Activated B cell treated with CpG ODN at 0.5 μM for 24 hours (primary cell): ENCODE results near the gene COX5A. TPM values are rescaled to one million over a fixed set of nuclear protein-coding genes. Genes with fewer than 3 reads are reported as not detected.

ENCODE experiments used
- ATAC-seq: fragments of 200-7000 bp; cut with Tn5 transposase; one replicate; pipeline ENCODE4 v1.10.0; 2021; ENCODE audit warnings: low read depth, mild to moderate bottlenecking, moderate library complexity
- CTCF ChIA-PET: fragments of 350-600 bp; sonication (Branson Sonifier 250); formaldehyde crosslinking; loops from one replicate; lab custom pipeline; 2021; ENCODE audit warnings: antibody characterized with exemption; lab: Charles Lee
- POLR2A ChIA-PET: fragments of 350-600 bp; sonication (Branson Sonifier 250); formaldehyde crosslinking; loops from one replicate; lab custom pipeline; 2021; ENCODE audit warnings: antibody characterized with exemption; lab: Charles Lee
- DNase-seq: peaks from one replicate; pipeline ENCODE4 v3.0.0; 2022
- H3K27ac Mint-ChIP-seq: one replicate; pipeline ENCODE4 v1.8.0; 2020; ENCODE audit warnings: mixed read lengths
- H3K27me3 Mint-ChIP-seq: one replicate; pipeline ENCODE4 v1.8.0; 2021; ENCODE audit warnings: mixed read lengths
- H3K36me3 Mint-ChIP-seq: one replicate; pipeline ENCODE4 v1.8.0; 2021; ENCODE audit warnings: low read depth, mixed read lengths
- H3K4me1 Mint-ChIP-seq: one replicate; pipeline ENCODE4 v1.8.0; 2021; ENCODE audit warnings: mixed read lengths
- H3K4me3 Mint-ChIP-seq: one replicate; pipeline ENCODE4 v1.8.0; 2020; ENCODE audit warnings: mild to moderate bottlenecking, mixed read lengths
- H3K9me3 Mint-ChIP-seq: one replicate; pipeline ENCODE4 v1.8.0; 2020; ENCODE audit warnings: mixed read lengths
- CTCF ChIP-seq: fragments of 200-600 bp; IDR thresholded peaks from one replicate; pipeline ENCODE4 v1.8.0; 2022; ENCODE audit warnings: antibody characterized with exemption, mild to moderate bottlenecking
- intact Hi-C: fragments of 100-400 bp; cut with micrococcal nuclease; formaldehyde crosslinking; loops from one replicate; pipeline ENCODE4 v1.15.1; 2024
- total RNA-seq: library from RNA; stranded (reverse); gene quantifications from 2 replicates; pipeline ENCODE4 v1.2.3, GENCODE V29; 2022

COX5A gene
- total RNA-seq, 1 donor from 2014 or later, result 150 TPM

GRCh38 chr15:74872702-74873035 is 65.2 kb downstream of the COX5A start:
- ATAC-seq (no peak), DNase-seq (no peak)
- H3K36me3 Mint-ChIP-seq, result peaks cover 36% of the 10 kb centered on the region
- H3K4me3 Mint-ChIP-seq, result peak overlapping the region; percentile 90
- ChIA-PET POLR2A (interaction anchor here (0.6 to 2.6 kb wide), 10 partner anchors 10 to 579 kb away, joined by 3 to 17 read pairs (median 10); partner anchors contain the start of genes FAM219B, MPI, PPCDC and SIN3A), CTCF (interaction anchor here (1.3 kb wide), 1 partner anchor 29 kb away, joined by 5 read pairs; no protein-coding TSS in a partner anchor)
- peaks cover 56% of the 10 kb centered on the region for H3K4me1 Mint-ChIP-seq
- H3K27me3 Mint-ChIP-seq, result no peaks in the 10 kb centered on the region
- peak overlapping the region; percentile 94 for H3K27ac Mint-ChIP-seq
- no peak for TF ChIP-seq CTCF
- intact Hi-C loops, result loop anchor here (1.0 to 2.0 kb wide), 7 partner anchors 18 to 332 kb away; partner anchors contain the start of genes ARID3B, CLK3, COX5A and FAM219B
- H3K9me3 Mint-ChIP-seq, result no peaks in the 10 kb centered on the region

GRCh38 chr15:74870436-74871215 is 67.2 kb downstream of the COX5A start:
- H3K27me3 Mint-ChIP-seq, result no peaks in the 10 kb centered on the region
- no peak for ATAC-seq
- peaks cover 48% of the 10 kb centered on the region for H3K36me3 Mint-ChIP-seq
- DNase-seq, result no peak
- H3K4me3 Mint-ChIP-seq, result peak overlapping the region; percentile 82
- CTCF ChIA-PET, result interaction anchor here (0.6 to 2.6 kb wide), 10 partner anchors 12 to 235 kb away, joined by 3 to 18 read pairs (median 4); partner anchors contain the start of genes MPI and ULK3
- intact Hi-C loops, result loop anchor here (1.0 kb wide), 1 partner anchor 13 kb away; no protein-coding TSS in a partner anchor
- H3K9me3 Mint-ChIP-seq, result no peaks in the 10 kb centered on the region
- POLR2A ChIA-PET, result interaction anchor here (0.7 to 3.8 kb wide), 13 partner anchors 10 to 90 kb away, joined by 3 to 35 read pairs (median 7); partner anchors contain the start of genes COX5A, FAM219B, MPI and ULK3
- TF ChIP-seq CTCF, result no peak
- H3K4me1 Mint-ChIP-seq, result peaks cover 76% of the 10 kb centered on the region
- peak overlapping the region; percentile 92 for H3K27ac Mint-ChIP-seq

Other genes with a start within 250 kb of the COX5A start
- 44.8 and 49.5 TPM in 2 replicates for gene EDC3, start 242.0 kb downstream of the COX5A start, total RNA-seq
- 0.49 and 1.3 TPM in 2 replicates for gene CYP1A1, start 212.5 kb downstream of the COX5A start, total RNA-seq
- gene CYP1A2, start 189.2 kb downstream of the COX5A start, total RNA-seq, result 0.16 TPM in 1 of 2 replicates, not detected in the other
- 540 and 557 TPM in 2 replicates for gene CSK, start 156.0 kb downstream of the COX5A start, total RNA-seq
- 1.0 and 2.2 TPM in 2 replicates for gene LMAN1L, start 125.2 kb downstream of the COX5A start, total RNA-seq
- 0.20 and 0.22 TPM in 2 replicates for gene CPLX3, start 111.4 kb downstream of the COX5A start, total RNA-seq
- gene ULK3, start 94.9 kb downstream of the COX5A start, total RNA-seq, result 43.6 and 52.1 TPM in 2 replicates
- 112 and 129 TPM in 2 replicates for gene SCAMP2, start 64.7 kb downstream of the COX5A start, total RNA-seq
- 33.1 and 40.2 TPM in 2 replicates for gene MPI, start 48.0 kb downstream of the COX5A start, total RNA-seq
- 76.0 and 90.4 TPM in 2 replicates for gene FAM219B, start 31.2 kb downstream of the COX5A start, total RNA-seq
- gene RPP25, start 18.7 kb upstream of the COX5A start, total RNA-seq, result 4.0 and 4.3 TPM in 2 replicates
- 0.44 and 0.62 TPM in 2 replicates for gene SCAMP5, start 57.5 kb upstream of the COX5A start, total RNA-seq
- 13.5 and 16.6 TPM in 2 replicates for gene PPCDC, start 85.5 kb upstream of the COX5A start, total RNA-seq